Tibial nerve (tissue), 4 donors: ENCODE results near the gene PROX1.

Experiments used
- CTCF ChIP-seq, 5 experiments: fragments of 200-600 bp in 3 of 5; fragments of 450-650 bp in 2 of 5; sonication (generic) in 3 of 5; IDR thresholded peaks; one replicate each; pipeline ENCODE4 v1.5.1; 2016 to 2019; ENCODE audit warnings: antibody characterized with exemption in 5 of 5, mild to moderate bottlenecking in 3 of 5, moderate library complexity in 2 of 5
- EP300 ChIP-seq, 2 donors: sonication (generic); formaldehyde crosslinking; IDR thresholded peaks; one replicate each; pipeline ENCODE4 v1.6.1; 2017; ENCODE audit warnings: antibody characterized with exemption in 2 of 2, mild to moderate bottlenecking in 1 of 2
- POLR2A ChIP-seq, 2 donors: fragments of 450-650 bp; IDR thresholded peaks; one replicate each; pipeline ENCODE4 v1.6.1; 2017; ENCODE audit warnings: antibody characterized with exemption in 2 of 2, mild to moderate bottlenecking in 2 of 2, moderate library complexity in 2 of 2

GRCh38 chr1:213953806-213954205 is 34.0 kb upstream of the PROX1 start:
- TF ChIP-seq CTCF (IDR thresholded peaks at IDR 0.05) (no peak), POLR2A (IDR thresholded peaks at IDR 0.05) (no peak), EP300 (IDR thresholded peaks at IDR 0.05) (no peak)
